ENCODE measurements around the gene ZNF488. TPM values are rescaled to one million over a fixed set of nuclear protein-coding genes. Genes with fewer than 3 reads are reported as not detected.
"Not testable (repeated sequence)": the region's sequence is repeated elsewhere in the genome, so short reads cannot be mapped to it uniquely, and the experiment has no call there.

The ZNF488 gene
- total RNA-seq, 1 experiment from 2014 or later, result 0.12 TPM

GRCh38 chr10:47410271-47410670 is 26.2 kb upstream of the ZNF488 start:
- no peak for DNase-seq (ENCODE audit: low read depth)

- no peak for DNase-seq (ENCODE audit: low read depth)
These were observed 25.8 kb upstream of the ZNF488 start for GRCh38 chr10:47409866-47410256.

- no peak for DNase-seq (ENCODE audit: low read depth)
These were observed 25.2 kb upstream of the ZNF488 start for GRCh38 chr10:47409171-47409865.

- no peak for DNase-seq (ENCODE audit: low read depth)
These were observed 24.5 kb upstream of the ZNF488 start for GRCh38 chr10:47408606-47409005.

- DNase-seq (ENCODE audit: low read depth), result peak; percentile 88
These were observed 23.0 kb upstream of the ZNF488 start for GRCh38 chr10:47406870-47407691.

- DNase-seq (ENCODE audit: low read depth), result no peak
These were observed 22.4 kb upstream of the ZNF488 start for GRCh38 chr10:47406548-47406869.

- no peak for DNase-seq (ENCODE audit: low read depth)
These were observed 21.9 kb upstream of the ZNF488 start for GRCh38 chr10:47405857-47406547.

- DNase-seq (ENCODE audit: low read depth), result no peak
These were observed 20.8 kb upstream of the ZNF488 start for GRCh38 chr10:47404937-47405336.

- DNase-seq (ENCODE audit: low read depth), result no peak
These were observed 20.4 kb upstream of the ZNF488 start for GRCh38 chr10:47404446-47404845.

GRCh38 chr10:47403446-47404318 is 19.6 kb upstream of the ZNF488 start:
- no peak for DNase-seq (ENCODE audit: low read depth)

- peak; percentile 92 for DNase-seq (ENCODE audit: low read depth)
These were observed 18.7 kb upstream of the ZNF488 start for GRCh38 chr10:47402641-47403301.

GRCh38 chr10:47401874-47402640 is 18.0 kb upstream of the ZNF488 start:
- no peak for DNase-seq (ENCODE audit: low read depth)

- DNase-seq (ENCODE audit: low read depth), result no peak
These were observed 17.1 kb upstream of the ZNF488 start for GRCh38 chr10:47401210-47401609.

GRCh38 chr10:47400786-47401185 is 16.7 kb upstream of the ZNF488 start:
- DNase-seq (ENCODE audit: low read depth), result no peak

GRCh38 chr10:47400251-47400650 is 16.2 kb upstream of the ZNF488 start:
- no peak for DNase-seq (ENCODE audit: low read depth)

GRCh38 chr10:47397256-47397655 is 13.2 kb upstream of the ZNF488 start:
- no peak for DNase-seq (ENCODE audit: low read depth)

- DNase-seq (ENCODE audit: low read depth), result no peak
These were observed 12.2 kb upstream of the ZNF488 start for GRCh38 chr10:47396311-47396717.

- no peak for DNase-seq (ENCODE audit: low read depth)
These were observed 5.5 kb upstream of the ZNF488 start for GRCh38 chr10:47389619-47390018.

GRCh38 chr10:47388879-47389278 is 4.8 kb upstream of the ZNF488 start:
- DNase-seq (ENCODE audit: low read depth), result no peak

GRCh38 chr10:47386104-47386503 is 2.0 kb upstream of the ZNF488 start:
- DNase-seq (ENCODE audit: low read depth), result not testable (repeated sequence)
